ENCODE measurements around the gene YPEL5.

Gene YPEL5

GRCh38 chr2:30162806-30163205, 16.0 kb downstream of the YPEL5 start:
- intact Hi-C loops (cut with DNase I): no loop called here
- no peak for DNase-seq

- intact Hi-C loops (cut with DNase I): no loop called here
These were observed 17.5 kb downstream of the YPEL5 start for GRCh38 chr2:30164131-30164925.

GRCh38 chr2:30165050-30165520, 18.3 kb downstream of the YPEL5 start:
- peak in 4 of 10 donors; percentile 31 to 43 (median 39) for DNase-seq
- intact Hi-C loops (cut with DNase I): loop anchor here (1.0 kb wide), 1 partner anchor 542 kb away; no protein-coding TSS in a partner anchor

More at GRCh38 chr2:30164131-30164925, 17.5 kb downstream of the YPEL5 start:
- no peak for DNase-seq

- no peak for DNase-seq
- intact Hi-C loops (cut with DNase I): loop anchor here (1.0 kb wide), 1 partner anchor 542 kb away; no protein-coding TSS in a partner anchor
These were observed 18.8 kb downstream of the YPEL5 start for GRCh38 chr2:30165617-30166016.

- DNase-seq: no peak
- intact Hi-C loops (cut with DNase I): no loop called here
These were observed 25.8 kb downstream of the YPEL5 start for GRCh38 chr2:30172627-30173026.

GRCh38 chr2:30177440-30177839, 30.6 kb downstream of the YPEL5 start:
- intact Hi-C loops (cut with DNase I): no loop called here
- DNase-seq: no peak

- intact Hi-C loops (cut with DNase I): no loop called here
- no peak for DNase-seq
These were observed 31.1 kb downstream of the YPEL5 start for GRCh38 chr2:30177956-30178355.

GRCh38 chr2:30178618-30179434, 32.0 kb downstream of the YPEL5 start:
- peak in 6 of 10 donors; percentile 26 to 92 (median 74) for DNase-seq
- intact Hi-C loops (cut with DNase I): no loop called here

GRCh38 chr2:30179536-30179935, 32.7 kb downstream of the YPEL5 start:
- intact Hi-C loops (cut with DNase I): no loop called here
- DNase-seq: no peak

GRCh38 chr2:30180226-30180625, 33.4 kb downstream of the YPEL5 start:
- intact Hi-C loops (cut with DNase I): no loop called here
- DNase-seq: no peak

- intact Hi-C loops (cut with DNase I): no loop called here
These were observed 34.4 kb downstream of the YPEL5 start for GRCh38 chr2:30181176-30181575.

GRCh38 chr2:30184035-30184434, 37.2 kb downstream of the YPEL5 start:
- no peak for DNase-seq
- intact Hi-C loops (cut with DNase I): no loop called here

More at GRCh38 chr2:30181176-30181575, 34.4 kb downstream of the YPEL5 start:
- DNase-seq: no peak

GRCh38 chr2:30185178-30185577, 38.4 kb downstream of the YPEL5 start:
- no peak for DNase-seq
- intact Hi-C loops (cut with DNase I): no loop called here

GRCh38 chr2:30188292-30188691, 41.5 kb downstream of the YPEL5 start:
- DNase-seq: no peak
- intact Hi-C loops (cut with DNase I): no loop called here

- intact Hi-C loops (cut with DNase I): no loop called here
These were observed 43.8 kb downstream of the YPEL5 start for GRCh38 chr2:30190637-30191036.

GRCh38 chr2:30191107-30191506, 44.3 kb downstream of the YPEL5 start:
- DNase-seq: no peak
- intact Hi-C loops (cut with DNase I): no loop called here

More at GRCh38 chr2:30190637-30191036, 43.8 kb downstream of the YPEL5 start:
- no peak for DNase-seq

- intact Hi-C loops (cut with DNase I): no loop called here
- no peak for DNase-seq
These were observed 45.0 kb downstream of the YPEL5 start for GRCh38 chr2:30191819-30192271.

- intact Hi-C loops (cut with DNase I): no loop called here
These were observed 45.5 kb downstream of the YPEL5 start for GRCh38 chr2:30192314-30192713.

GRCh38 chr2:30193104-30193681, 46.4 kb downstream of the YPEL5 start:
- DNase-seq: no peak
- intact Hi-C loops (cut with DNase I): no loop called here

More at GRCh38 chr2:30192314-30192713, 45.5 kb downstream of the YPEL5 start:
- no peak for DNase-seq

GRCh38 chr2:30194421-30194820, 47.6 kb downstream of the YPEL5 start:
- DNase-seq: no peak
- intact Hi-C loops (cut with DNase I): no loop called here

GRCh38 chr2:30195016-30195415, 48.2 kb downstream of the YPEL5 start:
- no peak for DNase-seq
- intact Hi-C loops (cut with DNase I): no loop called here
